ES-I3 (cell line): ENCODE results near the gene KCNQ2.
"Not testable (repeated sequence)": the region's sequence is repeated elsewhere in the genome, so short reads cannot be mapped to it uniquely, and the experiment has no call there.

Experiments used
- H3K36me3 ChIP-seq: 2 replicates; pipeline ENCODE4 v1.6.1; 2013; ENCODE audit warnings: mild to moderate bottlenecking, low read length, control low read depth, moderate library complexity; ENCODE audit not compliant: insufficient read depth
- H3K4me1 ChIP-seq: 2 replicates; pipeline ENCODE4 v1.6.1; 2013; ENCODE audit warnings: mild to moderate bottlenecking, control low read depth, low read length; ENCODE audit not compliant: insufficient read depth
- H3K9ac ChIP-seq: 2 replicates; pipeline ENCODE4 v1.6.1; 2013; ENCODE audit warnings: low read depth, mild to moderate bottlenecking, low read length, moderate library complexity
- H3K9me3 ChIP-seq: 2 replicates; pipeline ENCODE4 v1.6.1; 2013; ENCODE audit warnings: mild to moderate bottlenecking, low read length, moderate library complexity; ENCODE audit not compliant: control insufficient read depth, insufficient read depth

KCNQ2 gene

DNA sequence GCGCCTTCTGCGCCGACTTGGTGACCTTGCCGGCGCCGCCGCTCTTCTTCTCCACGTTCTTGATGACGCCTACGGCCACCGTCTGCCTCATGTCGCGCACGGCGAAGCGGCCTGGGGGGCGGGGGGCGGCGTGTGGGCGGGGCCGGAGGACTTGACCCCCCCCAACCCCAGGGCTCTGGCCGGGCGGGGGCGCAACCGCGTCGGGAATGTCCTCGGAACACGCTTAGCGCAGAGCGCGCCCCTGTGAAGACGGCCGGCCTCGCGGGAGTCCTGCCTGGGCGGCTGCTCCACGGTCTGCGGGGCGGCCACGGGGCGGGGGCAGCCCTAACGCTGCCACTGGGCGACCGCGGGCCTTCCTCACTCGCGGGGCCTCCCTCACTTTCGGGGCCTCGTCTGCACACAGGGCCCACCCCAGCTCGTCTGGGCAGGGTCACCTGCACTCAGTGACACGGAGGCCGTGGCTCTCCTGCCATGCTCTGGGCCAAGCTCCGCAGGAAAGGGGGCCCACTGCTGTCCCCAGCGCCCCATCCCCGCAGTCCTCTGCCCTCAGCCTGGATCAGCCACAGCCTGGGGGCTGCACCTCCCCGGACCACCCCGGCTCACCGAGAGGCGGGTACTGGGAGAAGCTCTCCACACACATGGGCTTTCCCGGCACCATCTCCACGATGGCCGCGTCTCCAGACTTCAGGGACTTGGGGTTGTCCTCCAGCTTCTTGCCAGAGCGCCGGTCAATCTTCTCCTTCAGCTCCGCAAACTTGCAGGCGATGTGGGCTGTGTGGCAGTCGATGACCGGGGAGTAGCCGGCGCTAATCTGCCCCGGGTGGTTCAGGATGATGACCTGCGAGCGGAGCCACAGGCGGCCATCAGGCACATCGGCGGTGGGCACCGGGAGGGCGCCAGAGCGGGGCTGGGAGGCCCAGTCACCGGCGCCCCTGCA, 16.1 kb upstream of the KCNQ2 start:
- H3K9ac ChIP-seq: peak overlapping the region; percentile 35; the same call in 1 of the 2 replicates

DNA sequence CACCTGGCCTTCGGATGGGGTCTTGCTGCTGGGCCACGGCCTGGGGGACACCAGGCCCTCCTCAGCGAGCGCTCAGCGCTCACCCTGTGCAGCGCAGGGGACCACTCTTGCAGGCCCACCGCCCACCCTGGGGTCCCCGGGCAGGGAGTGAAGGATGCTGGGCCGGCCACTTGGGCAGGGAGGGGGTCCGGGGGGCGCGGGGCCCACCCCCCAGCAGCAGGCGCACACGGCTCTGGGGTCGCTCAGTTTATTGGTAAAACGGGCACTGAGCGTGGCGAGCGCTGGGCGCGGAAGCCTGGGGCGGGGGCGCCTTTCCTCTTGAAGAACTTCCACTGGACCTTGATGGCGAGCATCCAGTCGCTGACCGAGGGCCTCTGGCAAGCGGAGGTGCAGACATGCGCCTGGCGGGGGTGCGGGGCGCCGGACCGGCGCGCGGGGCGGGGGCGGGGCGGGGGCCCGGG, 15.4 kb upstream of the KCNQ2 start:
- H3K9ac ChIP-seq: no peak overlapping the region
- H3K4me1 ChIP-seq: peaks cover 4% of the 10 kb centered on the region; the same call in 1 of the 2 replicates
- no peaks in the 10 kb centered on the region; the same call in 1 of the 2 replicates for H3K9me3 ChIP-seq
- H3K36me3 ChIP-seq: no peaks in the 10 kb centered on the region

More for the DNA sequence above, 16.1 kb upstream of the KCNQ2 start:
- H3K9me3 ChIP-seq: no peaks in the 10 kb centered on the region; the same call in 1 of the 2 replicates
- H3K4me1 ChIP-seq: 0 out of 2 replicates have a peak, but pooled peaks cover 4% of the 10 kb centered on the region
- H3K36me3 ChIP-seq: no peaks in the 10 kb centered on the region

- Histone ChIP-seq H3K36me3 (no peaks in the 10 kb centered on the region), H3K9ac (no peak overlapping the region), H3K4me1 (peaks cover 4% of the 10 kb centered on the region; the same call in 1 of the 2 replicates), H3K9me3 (no peaks in the 10 kb centered on the region; the same call in 1 of the 2 replicates)
Observed at GRCh38 chr20:63487116-63487764, 14.8 kb upstream of the KCNQ2 start.

DNA sequence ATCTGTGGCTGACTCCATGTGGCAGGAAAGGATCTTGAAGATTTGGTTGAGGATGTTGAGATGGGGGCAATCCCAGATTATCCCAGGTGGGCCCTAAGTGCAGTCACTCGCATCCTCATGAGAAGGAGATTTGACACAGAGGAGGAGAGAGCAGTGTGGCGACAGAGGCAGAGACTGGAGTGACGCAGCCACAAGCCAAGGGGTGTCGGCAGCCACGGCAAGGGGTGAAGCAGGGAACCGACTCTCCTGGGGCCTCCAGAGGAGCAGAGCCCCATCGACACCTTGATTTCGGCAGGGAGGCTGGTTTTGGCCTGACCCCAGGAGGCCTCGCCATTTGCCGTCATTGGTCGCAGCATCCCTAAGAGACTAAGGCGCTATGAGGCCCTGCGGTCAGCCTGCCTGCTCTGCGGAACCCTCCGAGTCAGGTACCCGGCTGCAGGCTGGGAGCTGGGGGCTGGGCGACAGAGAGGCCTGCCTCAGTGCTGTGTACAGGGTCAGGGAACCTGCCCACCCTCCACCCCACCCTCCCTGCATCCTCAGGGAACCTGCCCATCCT, 13.9 kb upstream of the KCNQ2 start:
- Histone ChIP-seq H3K9ac (no peak overlapping the region), H3K4me1 (peaks cover 9% of the 10 kb centered on the region; the same call in 1 of the 2 replicates), H3K9me3 (no peaks in the 10 kb centered on the region; the same call in 1 of the 2 replicates), H3K36me3 (no peaks in the 10 kb centered on the region)

GRCh38 chr20:63484651-63485403, 12.4 kb upstream of the KCNQ2 start:
- H3K4me1 ChIP-seq: peaks cover 9% of the 10 kb centered on the region; the same call in 1 of the 2 replicates
- H3K36me3 ChIP-seq: no peaks in the 10 kb centered on the region
- no peak overlapping the region for H3K9ac ChIP-seq
- H3K9me3 ChIP-seq: no peaks in the 10 kb centered on the region; the same call in 1 of the 2 replicates

DNA sequence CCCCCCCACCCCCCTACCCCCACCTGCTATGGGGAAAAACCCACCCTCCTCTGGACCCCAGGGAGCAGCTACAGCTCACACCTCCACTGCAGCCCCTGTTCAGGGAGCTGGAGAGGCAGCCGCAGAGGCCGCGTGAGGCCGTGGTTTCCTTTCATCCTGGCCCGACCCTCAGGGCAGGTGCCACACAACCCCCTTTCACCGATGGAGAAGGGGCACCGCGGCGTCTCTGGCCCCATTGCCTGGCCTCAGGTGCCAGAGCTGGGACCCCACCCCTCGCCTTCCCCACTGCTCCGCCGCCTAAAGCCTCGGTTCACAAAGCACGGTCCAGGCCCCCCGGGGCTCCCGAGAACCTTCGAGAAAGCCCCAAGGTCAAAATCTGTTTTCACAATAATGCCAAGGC, 11.8 kb upstream of the KCNQ2 start:
- Histone ChIP-seq H3K9ac (no peak overlapping the region), H3K9me3 (no peaks in the 10 kb centered on the region; the same call in 1 of the 2 replicates), H3K36me3 (no peaks in the 10 kb centered on the region), H3K4me1 (peaks cover 9% of the 10 kb centered on the region; the same call in 1 of the 2 replicates)

DNA sequence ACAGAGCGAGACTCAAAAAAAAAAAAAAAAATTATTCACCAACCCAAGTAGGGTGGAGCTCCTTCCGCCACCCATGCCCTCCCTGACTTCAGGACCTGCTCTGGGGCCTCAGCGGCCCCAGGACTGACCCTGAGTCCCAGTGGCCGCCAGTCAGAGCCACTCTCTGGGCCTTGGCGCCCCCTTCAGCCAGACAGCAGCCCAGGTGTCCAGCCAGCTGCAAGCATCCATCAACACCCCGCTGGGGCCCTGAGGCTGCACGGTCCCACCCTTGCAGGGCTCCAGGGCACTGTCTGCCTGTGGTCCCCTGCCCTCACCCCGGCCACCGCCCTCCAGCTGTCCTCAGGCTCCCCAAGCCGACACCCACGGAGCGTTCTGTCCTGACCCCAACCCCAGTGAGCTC, 11.4 kb upstream of the KCNQ2 start:
- Histone ChIP-seq H3K4me1 (peaks cover 9% of the 10 kb centered on the region; the same call in 1 of the 2 replicates), H3K9ac (no peak overlapping the region), H3K36me3 (no peaks in the 10 kb centered on the region), H3K9me3 (no peaks in the 10 kb centered on the region; the same call in 1 of the 2 replicates)

DNA sequence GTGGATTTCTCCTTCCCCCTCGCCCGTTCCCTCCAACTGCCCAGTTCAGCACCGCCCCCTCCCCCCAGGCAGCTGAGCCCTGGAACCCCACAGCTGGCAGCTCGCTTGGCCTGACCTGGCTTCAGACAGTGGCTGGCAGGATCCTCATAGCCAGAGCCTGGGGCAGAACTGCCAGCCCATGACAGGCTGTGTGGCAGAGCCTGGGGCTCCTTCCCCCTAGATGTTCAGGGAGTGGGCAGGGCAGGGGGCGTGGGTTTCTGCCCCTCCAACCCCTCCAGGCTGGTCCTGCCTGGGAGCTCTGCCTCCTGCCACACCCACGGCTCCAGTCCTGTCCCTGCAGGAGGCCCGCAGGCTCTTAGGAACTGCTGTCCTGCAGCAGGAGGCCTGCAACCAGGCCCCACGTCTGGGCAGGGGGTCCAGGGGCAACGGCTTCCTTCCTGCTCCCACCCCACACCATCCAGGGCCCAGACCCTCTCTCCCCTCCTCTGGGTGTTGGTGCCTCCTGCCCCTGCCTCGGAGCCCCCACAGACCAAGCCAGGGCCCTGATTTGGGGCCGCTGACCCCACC, 9.6 kb upstream of the KCNQ2 start:
- Histone ChIP-seq H3K9me3 (no peaks in the 10 kb centered on the region; the same call in 1 of the 2 replicates), H3K4me1 (peaks cover 16% of the 10 kb centered on the region; the same call in 1 of the 2 replicates), H3K36me3 (no peaks in the 10 kb centered on the region), H3K9ac (no peak overlapping the region)

GRCh38 chr20:63481503-63481902, 9.0 kb upstream of the KCNQ2 start:
- Histone ChIP-seq H3K9me3 (no peaks in the 10 kb centered on the region; the same call in 1 of the 2 replicates), H3K9ac (no peak overlapping the region), H3K36me3 (no peaks in the 10 kb centered on the region), H3K4me1 (peaks cover 17% of the 10 kb centered on the region; the same call in 1 of the 2 replicates)

DNA sequence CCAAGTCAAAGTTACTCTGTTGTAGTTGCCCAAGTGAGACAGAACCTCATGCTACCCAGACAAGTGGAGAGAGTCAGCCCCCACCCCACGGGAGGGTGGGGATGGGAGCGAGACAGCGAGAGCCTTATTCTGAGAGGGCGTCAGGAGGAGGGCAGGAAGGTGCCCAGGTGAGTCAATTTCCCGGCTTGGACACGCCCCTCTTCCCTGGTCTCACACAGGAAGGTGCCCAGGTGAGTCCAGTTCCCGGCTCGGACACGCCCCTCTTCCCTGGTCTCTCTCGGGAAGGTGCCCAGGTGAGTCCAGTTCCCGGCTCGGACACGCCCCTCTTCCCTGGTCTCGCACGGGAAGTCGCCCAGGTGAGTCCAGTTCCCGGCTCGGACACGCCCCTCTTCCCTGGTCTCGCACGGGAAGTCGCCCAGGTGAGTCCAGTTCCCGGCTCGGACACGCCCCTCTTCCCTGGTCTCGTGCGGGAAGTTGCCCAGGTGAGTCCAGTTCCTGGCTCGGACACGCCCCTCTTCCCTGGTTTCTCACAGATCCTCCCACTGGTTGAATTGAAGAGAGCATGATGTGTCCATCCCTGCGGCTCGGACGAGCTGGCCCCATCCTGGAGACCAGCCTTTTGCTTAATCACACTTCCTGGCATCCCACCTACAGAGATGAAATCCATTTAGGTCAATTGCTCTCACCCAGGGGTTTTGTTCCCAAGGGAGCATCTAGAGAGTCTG, 7.4 kb upstream of the KCNQ2 start:
- H3K36me3 ChIP-seq, H3K9me3 ChIP-seq, H3K9ac ChIP-seq: not testable (repeated sequence)
- peaks cover 17% of the 10 kb centered on the region; the same call in 1 of the 2 replicates for H3K4me1 ChIP-seq

DNA sequence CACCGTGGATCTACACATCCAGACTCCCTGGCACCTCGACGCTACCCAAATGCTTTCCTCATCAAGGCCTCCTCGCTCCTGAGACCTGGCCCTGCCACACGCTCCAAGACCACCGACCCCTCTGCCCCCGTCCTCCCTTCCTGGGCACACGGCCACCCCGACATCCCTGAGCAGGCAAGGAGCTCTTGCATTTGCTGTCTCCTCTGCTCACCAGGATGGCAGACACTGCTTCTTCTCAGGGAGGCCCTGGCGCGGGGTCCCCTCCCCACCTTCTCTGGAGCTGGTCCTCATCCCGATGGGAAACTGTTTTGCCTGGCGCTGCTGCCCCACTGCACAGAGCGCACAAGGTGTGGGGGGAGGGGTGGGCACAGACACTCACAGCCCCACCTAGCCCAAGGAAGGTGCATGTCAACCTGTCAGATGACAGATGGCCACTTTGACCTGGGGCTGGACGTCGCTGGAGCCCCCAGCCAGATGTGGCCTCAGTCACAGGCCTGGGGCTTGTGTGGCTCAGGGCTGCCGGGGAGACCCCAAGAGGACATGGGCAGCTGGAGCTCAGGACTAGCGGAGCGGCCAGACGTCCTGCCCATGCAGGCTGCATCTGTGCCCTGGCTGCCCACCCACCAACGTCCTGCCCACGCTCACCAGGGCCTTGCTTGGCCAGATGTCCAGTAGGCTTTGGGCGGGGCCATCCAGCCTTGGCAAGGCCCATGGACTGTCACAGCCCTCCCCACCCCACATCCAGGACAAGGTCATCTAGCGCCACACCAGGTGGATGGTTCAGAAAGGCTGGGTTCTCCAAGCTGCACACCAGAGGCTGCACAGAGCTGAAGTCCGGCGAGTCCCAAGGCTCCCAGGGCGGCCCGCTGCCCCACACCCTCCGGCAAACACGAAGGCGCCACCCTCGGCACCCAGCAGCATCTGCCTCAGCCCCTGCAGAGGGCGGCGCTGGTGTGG, 6.2 kb upstream of the KCNQ2 start:
- Histone ChIP-seq H3K9me3 (no peaks in the 10 kb centered on the region), H3K9ac (no peak overlapping the region), H3K4me1 (peaks cover 16% of the 10 kb centered on the region), H3K36me3 (no peaks in the 10 kb centered on the region)

- Histone ChIP-seq H3K9me3 (no peaks in the 10 kb centered on the region), H3K36me3 (no peaks in the 10 kb centered on the region), H3K9ac (no peak overlapping the region), H3K4me1 (peaks cover 16% of the 10 kb centered on the region)
Observed at GRCh38 chr20:63477944-63478343, 5.5 kb upstream of the KCNQ2 start.
